Kidney (tissue), 13 donors: ENCODE measurements around the gene MSL3B.

Source experiments
- DNase-seq, 5 donors: peaks; one replicate each; pipeline ENCODE4 v3.0.0-alpha.2; 2013 to 2020
- FAIRE-seq: peaks from 2 replicates; lab custom pipeline; 2012; peaks lifted over from hg19 to GRCh38; lab: Jason Lieb, UNC
- H3K27ac ChIP-seq, 2 donors: one replicate each; pipeline ENCODE4 v1.7.0; 2013; ENCODE audit warnings: low read depth in 2 of 2, low read length in 2 of 2, inconsistent platforms in 1 of 2
- H3K27me3 ChIP-seq: one replicate; pipeline ENCODE4 v1.7.1; 2013; ENCODE audit warnings: low read length, inconsistent platforms; ENCODE audit not compliant: control insufficient read depth, insufficient read depth
- H3K36me3 ChIP-seq, 3 donors: one replicate each; pipeline versions ENCODE4 v1.7.0 to v1.7.1; 2013; ENCODE audit warnings: low read length in 3 of 3, control low read depth in 1 of 3, inconsistent platforms in 1 of 3; ENCODE audit not compliant: insufficient read depth in 3 of 3, control insufficient read depth in 2 of 3
- H3K4me1 ChIP-seq, 3 donors: one replicate each; pipeline versions ENCODE4 v1.7.0 to v1.7.1; 2013; ENCODE audit warnings: low read length in 3 of 3, inconsistent platforms in 1 of 3, low read depth in 1 of 3; ENCODE audit not compliant: control insufficient read depth in 2 of 3, insufficient read depth in 2 of 3
- H3K4me3 ChIP-seq, 3 donors: one replicate each; pipeline versions ENCODE4 v1.7.0 to v1.8.1; 2013; ENCODE audit warnings: low read length in 3 of 3, control low read depth in 1 of 3, inconsistent platforms in 1 of 3
- H3K9ac ChIP-seq, 3 donors: one replicate each; pipeline versions ENCODE4 v1.7.0 to v1.7.1; 2013; ENCODE audit warnings: low read length in 3 of 3, control low read depth in 1 of 3, inconsistent platforms in 1 of 3
- H3K9me3 ChIP-seq, 3 donors: one replicate each; pipeline versions ENCODE4 v1.7.0 to v1.7.1; 2013; ENCODE audit warnings: low read length in 3 of 3, control low read depth in 1 of 3, inconsistent platforms in 1 of 3; ENCODE audit not compliant: control insufficient read depth in 2 of 3, insufficient read depth in 1 of 3
- intact Hi-C: fragments of 100-400 bp; cut with DNase I; formaldehyde crosslinking; loops from one replicate; pipeline ENCODE4 v1.11.1; 2022
- TF ChIP-seq, protein P1 (sequence below): IDR thresholded peaks from 3 replicates; pipeline ENCODE4 v1.5.1; 2012; ENCODE audit warnings: mild to moderate bottlenecking, moderate library complexity, borderline replicate concordance; ENCODE audit not compliant: insufficient read depth; ENCODE audit errors: extremely low read depth
- donor health status: control.
- donor health status: control.
- donor health status: control.
- donor health status: control.
- donor health status: control.
- donor health status: DM: yes; HTN: yes; CAD: no.
- donor health status: Normal renal cell carcinoma (clear cell type).

MSL3B gene

DNA sequence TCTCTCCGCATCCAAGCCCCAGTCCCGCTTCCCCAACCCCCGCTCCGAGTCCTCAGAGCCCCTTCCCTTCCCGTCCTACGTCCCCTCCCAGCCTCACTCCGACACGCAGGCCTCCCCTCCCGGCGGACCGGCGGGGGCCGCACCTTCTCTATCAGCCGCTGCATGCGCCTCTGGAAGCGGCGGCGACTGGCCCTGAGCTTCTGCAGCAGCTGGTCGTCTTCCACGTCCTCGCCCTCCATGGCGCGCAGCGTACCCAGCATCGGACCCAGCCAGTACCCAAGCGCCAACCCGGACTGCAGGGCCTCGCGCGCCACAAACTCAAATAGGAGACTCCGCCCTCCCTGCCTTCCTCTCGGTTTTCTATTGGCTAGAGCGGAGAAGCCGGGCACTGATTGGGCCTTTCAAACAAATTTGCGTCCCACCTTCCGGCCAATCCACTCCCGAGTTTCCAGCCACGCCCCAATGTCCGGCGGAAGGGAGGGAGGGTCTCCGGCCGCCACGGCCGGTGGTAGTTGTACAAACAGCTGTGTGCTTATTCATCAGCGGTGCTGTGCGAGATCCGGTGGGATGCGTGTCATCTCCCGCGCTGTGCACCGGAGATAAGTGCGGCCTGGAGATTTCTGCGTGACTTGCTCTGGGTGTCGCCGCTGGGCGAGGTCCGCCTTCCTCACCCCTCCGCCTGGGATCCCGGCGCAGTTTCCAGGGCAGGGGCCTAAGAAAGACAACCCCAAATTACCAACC lies 13.8 kb downstream of the MSL3B start, which contains the start of gene HJURP:
Gene HJURP (minus strand): TSS at position 295 of the 741 bp plus-strand sequence. CDS start 35 bp downstream, at position 260.
- Histone ChIP-seq H3K4me1 (no peaks in the 10 kb centered on the region), H3K4me3 (peak within 1 kb of the TSS; percentile 84 to 95 (median 94)), H3K27ac (no peak within 1 kb of the TSS), H3K27me3 (no peaks in the 10 kb centered on the region), H3K9ac (peak within 1 kb of the TSS; percentile 70 to 87 (median 74)), H3K9me3 (no peaks in the 10 kb centered on the region), H3K36me3 (no peaks in the 10 kb centered on the region)
- intact Hi-C loops, result no loop called here
- TF ChIP-seq, protein P1, sequence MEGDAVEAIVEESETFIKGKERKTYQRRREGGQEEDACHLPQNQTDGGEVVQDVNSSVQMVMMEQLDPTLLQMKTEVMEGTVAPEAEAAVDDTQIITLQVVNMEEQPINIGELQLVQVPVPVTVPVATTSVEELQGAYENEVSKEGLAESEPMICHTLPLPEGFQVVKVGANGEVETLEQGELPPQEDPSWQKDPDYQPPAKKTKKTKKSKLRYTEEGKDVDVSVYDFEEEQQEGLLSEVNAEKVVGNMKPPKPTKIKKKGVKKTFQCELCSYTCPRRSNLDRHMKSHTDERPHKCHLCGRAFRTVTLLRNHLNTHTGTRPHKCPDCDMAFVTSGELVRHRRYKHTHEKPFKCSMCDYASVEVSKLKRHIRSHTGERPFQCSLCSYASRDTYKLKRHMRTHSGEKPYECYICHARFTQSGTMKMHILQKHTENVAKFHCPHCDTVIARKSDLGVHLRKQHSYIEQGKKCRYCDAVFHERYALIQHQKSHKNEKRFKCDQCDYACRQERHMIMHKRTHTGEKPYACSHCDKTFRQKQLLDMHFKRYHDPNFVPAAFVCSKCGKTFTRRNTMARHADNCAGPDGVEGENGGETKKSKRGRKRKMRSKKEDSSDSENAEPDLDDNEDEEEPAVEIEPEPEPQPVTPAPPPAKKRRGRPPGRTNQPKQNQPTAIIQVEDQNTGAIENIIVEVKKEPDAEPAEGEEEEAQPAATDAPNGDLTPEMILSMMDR, result no peak
- DNase-seq (peak; percentile 95 to 98 (median 96)), FAIRE-seq (peak; percentile 98)

DNA sequence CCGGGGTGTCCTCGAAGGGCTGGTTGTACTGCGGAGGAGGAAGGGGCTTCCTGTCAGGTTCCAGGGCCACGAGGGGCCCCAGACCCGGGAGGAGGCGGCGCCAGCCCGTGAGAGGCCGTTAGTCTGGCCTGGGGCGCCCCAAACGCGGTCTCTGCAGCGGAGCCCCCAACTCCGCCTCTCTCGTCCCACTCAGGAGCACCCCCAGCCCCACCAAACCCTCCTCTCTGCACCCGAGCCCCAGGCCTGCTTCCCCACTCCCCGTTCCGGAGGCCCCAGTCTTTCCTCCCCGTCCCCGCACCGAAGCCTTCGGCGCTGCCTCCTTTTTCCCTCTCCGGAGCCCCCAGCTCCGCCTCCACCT lies 14.3 kb downstream of the MSL3B start:
- Histone ChIP-seq H3K9me3 (no peaks in the 10 kb centered on the region), H3K4me1 (no peaks in the 10 kb centered on the region), H3K36me3 (no peaks in the 10 kb centered on the region), H3K27ac (no peak overlapping the region), H3K27me3 (no peaks in the 10 kb centered on the region), H3K4me3 (peak overlapping the region; percentile 84 to 95 (median 94)), H3K9ac (peak overlapping the region in 1 of 3 donors; percentile 20)
- DNase-seq, result peak in 1 of 5 donors; percentile 16
- FAIRE-seq, result no peak
- intact Hi-C loops, result no loop called here
- TF ChIP-seq, protein P1, result no peak

DNA sequence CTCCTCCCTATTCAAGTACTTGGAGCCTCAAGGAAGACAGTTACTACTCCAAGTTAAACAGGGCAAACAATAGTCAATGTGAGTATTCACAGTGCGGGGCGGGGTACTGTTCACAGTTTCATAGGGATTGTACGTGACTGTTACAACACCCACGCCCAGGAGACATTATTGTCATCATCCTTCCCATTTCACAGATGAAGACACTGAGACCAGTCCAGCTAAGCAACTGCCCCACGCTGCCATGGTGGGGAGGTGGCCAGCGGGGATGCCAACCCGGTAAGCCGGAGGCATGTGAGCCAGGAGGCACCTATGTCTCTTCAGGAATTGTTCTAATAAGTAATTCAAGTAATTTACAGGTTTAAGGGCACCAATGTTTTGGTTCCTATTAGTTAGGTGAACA lies 14.8 kb downstream of the MSL3B start:
- DNase-seq (no peak), FAIRE-seq (no peak)
- H3K27me3 ChIP-seq, result no peaks in the 10 kb centered on the region
- no peaks in the 10 kb centered on the region for H3K4me1 ChIP-seq
- H3K4me3 ChIP-seq, result peak overlapping the region in 1 of 3 donors; percentile 21
- no peak overlapping the region for H3K27ac ChIP-seq
- no peaks in the 10 kb centered on the region for H3K9me3 ChIP-seq
- peak overlapping the region in 1 of 3 donors; percentile 20 for H3K9ac ChIP-seq
- intact Hi-C loops, result no loop called here
- H3K36me3 ChIP-seq, result no peaks in the 10 kb centered on the region
- TF ChIP-seq, protein P1, result no peak
